ENCODE data around the gene RRN3.
"Not testable (repeated sequence)": the region's sequence is repeated elsewhere in the genome, so short reads cannot be mapped to it uniquely, and the experiment has no call there.

RRN3 gene

DNA sequence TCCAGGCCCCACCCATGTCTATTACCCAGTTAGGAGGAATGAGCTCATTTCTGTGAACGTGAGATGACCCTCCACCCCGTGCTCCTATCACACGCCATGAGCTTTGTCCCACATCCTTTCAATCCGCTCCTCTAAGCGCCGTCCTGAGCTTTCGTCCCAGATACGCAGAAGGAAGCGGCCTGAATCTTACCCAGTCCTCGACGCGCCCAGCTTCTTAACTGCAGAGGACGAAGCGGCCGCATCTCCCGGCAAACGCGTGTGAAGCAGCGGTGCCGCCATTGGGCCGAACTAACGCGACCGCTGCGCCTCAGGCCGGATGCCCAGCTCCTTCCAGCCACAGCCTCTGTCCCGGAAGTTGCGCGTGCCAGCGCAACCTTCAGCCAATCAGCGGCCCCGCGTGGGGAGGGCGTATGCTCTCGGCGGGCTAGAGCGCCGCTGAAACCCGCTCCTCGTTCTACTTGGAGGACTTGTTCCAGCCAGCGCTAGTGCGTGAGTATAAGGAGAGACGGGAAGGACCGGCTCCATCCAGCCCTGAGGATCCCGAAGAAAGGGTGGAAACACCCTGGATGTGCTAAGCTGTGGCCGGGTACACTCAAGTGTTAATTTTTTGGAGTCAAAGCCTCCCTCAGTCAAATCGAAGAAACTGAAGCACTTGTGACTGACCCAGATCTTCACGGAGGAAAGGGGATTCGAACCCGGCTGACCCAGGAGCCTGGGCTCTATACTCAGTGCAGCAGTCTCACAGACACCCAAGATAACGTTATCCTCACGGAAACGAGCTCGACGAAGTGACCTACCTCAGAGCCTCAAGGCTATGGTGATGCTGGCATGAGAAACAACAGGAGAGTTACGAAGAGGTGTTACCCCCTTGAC lies at the start of gene RRN3:
Gene RRN3 (minus strand): TSS at position 318 of the 873 bp plus-strand sequence. CDS start 39 bp downstream, at position 279.
- DNase-seq (ENCODE audit: low spot score): peak; percentile 61

- DNase-seq (ENCODE audit: low spot score): not testable (repeated sequence)
These were observed 49.6 kb upstream of the RRN3 start for GRCh38 chr16:15143601-15144091.

- not testable (repeated sequence) for DNase-seq (ENCODE audit: low spot score)
These were observed 49.0 kb upstream of the RRN3 start for GRCh38 chr16:15142891-15143600.

DNA sequence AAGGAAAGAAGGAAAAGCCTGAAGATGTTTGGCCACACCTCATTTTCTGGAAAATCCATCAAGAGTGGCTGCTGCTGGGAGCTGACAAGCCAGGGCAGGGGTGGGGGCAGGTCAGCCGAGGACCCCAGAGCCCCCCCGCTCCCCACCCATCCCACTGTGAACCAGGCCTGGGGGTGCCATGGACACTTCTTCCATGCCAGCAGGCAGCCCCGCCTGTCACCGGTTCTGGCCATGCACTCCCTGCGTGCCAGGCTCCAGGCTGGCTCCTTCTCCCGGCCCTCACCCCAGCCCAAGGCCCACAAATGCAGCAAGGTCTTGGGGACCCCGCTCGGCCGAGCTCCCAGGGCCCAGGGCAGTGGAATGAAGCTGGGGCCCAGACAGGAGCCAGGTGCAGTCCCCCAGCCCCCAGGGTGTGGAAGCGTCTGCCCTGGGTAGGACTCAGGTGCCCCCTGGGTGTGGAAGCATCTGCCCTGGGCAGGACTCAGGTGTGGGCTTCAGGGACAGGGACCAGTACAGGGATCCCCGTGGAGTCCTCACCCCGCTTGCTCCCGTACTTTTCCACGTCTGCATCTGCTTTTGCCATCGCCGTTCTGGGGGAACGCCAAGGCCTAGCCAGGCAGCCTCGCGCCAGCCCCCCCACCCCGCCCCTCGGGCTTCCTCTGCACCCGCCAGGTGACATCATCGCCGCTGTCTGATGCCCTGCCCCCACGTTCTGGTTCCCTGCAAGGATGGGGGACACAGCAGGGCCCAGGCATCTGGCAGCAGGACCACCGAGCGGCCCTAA lies 48.2 kb upstream of the RRN3 start:
- DNase-seq (ENCODE audit: low spot score): not testable (repeated sequence)

DNA sequence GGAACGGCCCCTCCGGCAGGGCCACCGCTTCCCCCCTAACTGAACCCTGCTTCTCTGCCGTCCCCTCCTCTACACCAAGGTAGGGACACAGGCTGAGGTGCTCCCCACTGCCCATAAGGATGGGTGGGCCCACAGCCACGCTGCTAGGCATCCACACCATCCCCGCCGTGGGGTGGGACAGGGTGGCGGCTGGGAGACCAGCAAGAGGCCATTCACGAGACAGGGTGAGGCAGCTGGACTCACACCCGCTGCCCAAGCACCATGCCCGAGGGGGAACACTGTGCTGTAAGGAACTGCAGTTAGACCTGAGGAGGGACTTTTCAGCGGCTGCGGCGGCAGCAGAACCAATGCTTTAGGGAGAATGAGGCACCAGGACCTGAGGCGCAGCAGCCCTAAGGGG lies 47.5 kb upstream of the RRN3 start:
- DNase-seq (ENCODE audit: low spot score): no peak

DNA sequence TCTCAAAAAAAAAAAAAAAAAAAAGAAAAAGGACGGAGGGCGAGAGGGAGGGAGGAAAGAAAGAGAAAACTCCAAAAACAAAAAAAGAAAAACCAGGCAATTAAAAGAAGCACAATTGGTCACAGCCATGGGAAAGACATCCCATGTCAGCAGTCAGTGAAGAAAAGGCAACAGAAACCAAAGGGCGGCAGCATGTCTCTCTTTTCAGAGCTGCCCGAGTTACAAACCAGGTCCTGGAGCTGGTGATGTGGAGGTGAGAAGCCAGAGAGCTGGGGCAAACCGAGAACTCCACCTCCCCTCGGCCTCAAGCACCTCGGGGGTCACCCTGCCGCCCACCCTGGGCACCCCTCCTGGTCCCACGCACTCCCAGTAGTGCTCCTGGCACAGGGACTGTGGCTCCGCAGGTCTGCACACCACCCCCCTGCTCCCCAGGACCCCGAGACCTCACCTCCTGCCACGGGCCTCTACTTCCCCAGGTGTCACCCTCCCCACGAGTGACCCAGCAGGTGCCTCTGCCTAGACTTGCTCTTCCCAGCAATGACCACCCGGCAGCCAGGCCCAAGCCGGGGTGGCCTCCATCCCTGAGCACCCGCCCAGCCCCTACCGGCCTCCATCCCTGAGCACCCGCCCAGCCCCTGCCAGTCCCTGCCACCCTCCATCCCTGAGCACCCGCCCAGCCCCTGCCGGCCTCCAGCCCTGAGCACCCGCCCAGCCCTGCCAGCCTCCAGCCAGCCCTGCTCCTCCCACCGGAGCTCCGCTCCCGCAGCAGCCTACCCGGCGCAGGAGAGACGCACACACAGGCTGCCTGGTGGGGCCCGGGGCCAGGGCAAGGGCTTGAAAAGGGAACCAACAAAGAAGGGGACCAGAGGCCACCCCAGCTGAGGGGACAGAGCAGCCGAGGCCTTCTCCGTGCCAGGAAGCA lies 46.6 kb upstream of the RRN3 start:
- not testable (repeated sequence) for DNase-seq (ENCODE audit: low spot score)

DNA sequence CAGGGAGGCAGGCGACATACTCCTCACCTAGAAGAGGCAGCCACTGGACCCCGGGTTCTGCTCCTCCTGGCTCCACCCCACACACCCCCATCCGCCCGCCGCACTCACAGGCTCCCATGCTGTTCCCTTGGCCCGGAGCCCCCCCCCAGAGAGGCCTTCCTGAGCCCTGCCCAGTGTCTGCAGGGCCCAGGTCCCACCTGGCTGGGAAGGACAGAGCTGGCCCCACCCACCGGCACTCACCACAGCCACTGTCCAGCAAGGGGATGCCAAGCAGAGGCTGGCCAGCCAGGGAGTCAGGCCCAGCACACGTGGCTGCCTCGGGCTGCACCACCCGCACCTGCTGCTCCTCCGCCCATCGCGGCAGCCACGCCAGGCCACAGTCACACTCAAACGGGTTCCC lies 43.4 kb upstream of the RRN3 start:
- DNase-seq (ENCODE audit: low spot score): not testable (repeated sequence)

GRCh38 chr16:15135483-15136360 lies 41.6 kb upstream of the RRN3 start:
- not testable (repeated sequence) for DNase-seq (ENCODE audit: low spot score)

- DNase-seq (ENCODE audit: low spot score): not testable (repeated sequence)
These were observed 40.8 kb upstream of the RRN3 start for GRCh38 chr16:15134752-15135482.

DNA sequence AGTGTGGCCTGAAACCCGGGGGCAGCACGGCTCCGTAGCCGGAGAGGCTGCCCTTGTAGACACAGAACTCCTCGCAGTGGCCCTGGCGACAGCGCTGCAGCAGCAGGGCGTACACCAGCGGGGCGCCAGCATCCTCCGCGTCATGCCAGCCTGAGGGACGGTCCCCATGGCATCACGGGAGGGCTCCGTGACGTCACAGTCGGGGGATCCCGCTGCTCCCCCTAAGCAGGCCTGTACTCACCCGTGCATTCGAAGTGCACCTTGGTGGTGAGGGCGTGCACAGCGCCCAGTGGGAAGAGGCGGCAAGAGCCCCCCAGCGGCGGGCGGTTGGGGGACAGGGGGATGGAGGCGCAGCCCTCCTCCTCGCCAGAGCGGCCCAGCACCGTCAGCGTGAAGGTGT lies 39.5 kb upstream of the RRN3 start:
- DNase-seq (ENCODE audit: low spot score): not testable (repeated sequence)

GRCh38 chr16:15132719-15133428 lies 38.8 kb upstream of the RRN3 start:
- DNase-seq (ENCODE audit: low spot score): not testable (repeated sequence)

DNA sequence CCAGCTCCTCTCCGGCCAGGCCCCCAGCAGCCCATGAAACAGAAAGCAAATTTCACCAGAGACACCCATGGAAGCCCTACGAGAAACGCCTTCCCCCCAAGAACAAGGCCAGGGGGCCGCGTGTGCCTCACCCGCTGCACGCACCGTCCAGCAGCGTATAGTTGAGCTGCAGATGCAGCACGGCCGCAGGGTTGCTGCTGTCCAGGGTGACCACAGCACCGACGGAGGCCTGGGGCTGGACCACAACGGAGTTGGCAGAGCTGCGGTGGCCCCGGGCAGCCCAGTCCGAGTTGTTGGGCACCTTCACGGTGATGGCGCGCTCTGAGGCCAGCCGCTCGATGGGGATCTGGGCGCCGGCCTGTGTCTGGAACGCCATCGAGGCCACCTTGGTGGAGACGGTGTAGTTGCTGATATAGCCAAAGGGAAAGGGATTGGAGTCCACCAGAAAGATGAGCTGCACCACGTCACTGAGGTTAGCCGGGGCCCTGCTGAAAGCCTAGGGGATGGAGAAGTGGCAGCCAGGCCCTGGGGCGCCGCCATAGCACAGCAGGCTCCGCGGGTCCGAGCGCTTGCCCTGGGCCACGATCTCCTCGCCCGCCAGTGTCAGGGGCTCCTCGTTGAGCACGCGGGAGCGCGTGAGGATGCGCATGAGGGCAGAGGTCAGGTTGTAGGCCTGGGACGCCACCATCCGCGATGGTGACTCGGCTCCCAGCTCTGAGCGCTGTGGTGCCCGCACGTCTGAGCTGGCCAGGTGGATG lies 37.0 kb upstream of the RRN3 start:
- DNase-seq (ENCODE audit: low spot score): not testable (repeated sequence)

DNA sequence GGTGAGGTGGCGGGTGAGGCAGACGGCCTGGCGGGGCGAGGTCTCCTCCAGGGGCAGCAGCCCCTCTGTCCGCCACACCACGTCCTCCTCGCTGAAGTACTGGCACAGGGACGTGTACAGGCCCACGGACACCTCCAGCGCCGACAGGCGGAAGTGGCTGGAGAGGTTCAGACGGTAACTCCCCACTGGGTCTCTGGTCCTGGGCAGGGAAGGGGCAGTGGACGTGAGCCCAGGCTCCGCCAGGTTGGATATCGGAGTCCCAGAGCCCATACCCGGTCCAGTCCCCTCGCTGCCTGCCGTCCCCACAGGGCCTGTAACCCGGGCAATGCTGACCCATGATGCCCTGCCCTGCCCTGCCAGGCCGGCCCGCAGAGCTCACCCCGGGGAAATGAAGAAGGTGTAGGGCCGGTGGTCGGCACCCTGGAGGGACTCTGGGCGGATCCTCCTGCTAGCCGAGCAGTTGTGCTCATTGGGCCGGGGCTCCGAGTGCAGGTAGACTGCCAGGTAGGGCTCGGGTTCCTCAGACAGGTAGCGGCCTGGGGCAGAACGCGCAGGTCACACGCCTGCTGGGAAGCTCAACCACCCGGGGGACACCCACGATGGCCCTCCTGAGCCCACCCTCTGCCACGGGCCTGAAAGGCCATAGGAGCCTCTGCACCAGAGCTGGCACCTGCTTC lies 36.3 kb upstream of the RRN3 start:
- DNase-seq (ENCODE audit: low spot score): not testable (repeated sequence)

DNA sequence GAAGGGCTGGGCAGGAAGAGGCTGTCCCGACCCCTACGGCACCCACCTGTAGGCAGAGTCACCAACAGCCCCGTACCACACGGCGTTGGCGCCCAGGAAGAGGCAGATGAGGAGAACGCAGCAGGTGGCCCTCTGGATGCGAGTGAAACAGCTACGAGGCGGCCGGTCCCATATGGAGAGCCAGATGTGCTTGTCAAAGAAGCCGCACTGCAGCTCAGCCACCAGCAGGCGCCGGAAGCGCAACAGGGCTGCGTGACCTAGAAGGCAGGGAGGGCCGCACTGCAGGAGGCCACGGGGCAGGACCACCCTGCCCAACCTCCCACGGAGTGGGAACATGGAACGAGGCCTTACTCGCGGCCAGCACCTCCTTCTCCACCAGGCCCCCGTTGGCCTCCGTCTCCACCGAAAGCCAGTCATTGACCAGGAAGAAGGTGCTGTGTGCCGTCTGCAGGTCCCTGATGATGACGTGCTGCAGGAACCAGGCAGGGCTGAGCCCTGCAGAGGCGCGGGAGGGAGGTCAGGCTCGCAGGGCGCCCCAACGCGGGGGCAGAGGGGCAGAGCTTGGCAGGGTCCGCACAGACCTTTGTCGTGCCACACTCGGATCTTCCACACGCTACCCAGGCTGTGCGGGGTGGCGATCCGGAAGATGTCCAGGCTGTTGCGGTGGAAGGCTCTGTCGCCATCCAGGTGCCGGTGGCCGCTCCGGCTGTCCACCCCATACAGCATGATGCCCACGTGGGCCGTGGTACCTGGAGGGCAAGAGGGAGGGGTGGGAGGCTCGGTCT lies 33.8 kb upstream of the RRN3 start:
- not testable (repeated sequence) for DNase-seq (ENCODE audit: low spot score)

DNA sequence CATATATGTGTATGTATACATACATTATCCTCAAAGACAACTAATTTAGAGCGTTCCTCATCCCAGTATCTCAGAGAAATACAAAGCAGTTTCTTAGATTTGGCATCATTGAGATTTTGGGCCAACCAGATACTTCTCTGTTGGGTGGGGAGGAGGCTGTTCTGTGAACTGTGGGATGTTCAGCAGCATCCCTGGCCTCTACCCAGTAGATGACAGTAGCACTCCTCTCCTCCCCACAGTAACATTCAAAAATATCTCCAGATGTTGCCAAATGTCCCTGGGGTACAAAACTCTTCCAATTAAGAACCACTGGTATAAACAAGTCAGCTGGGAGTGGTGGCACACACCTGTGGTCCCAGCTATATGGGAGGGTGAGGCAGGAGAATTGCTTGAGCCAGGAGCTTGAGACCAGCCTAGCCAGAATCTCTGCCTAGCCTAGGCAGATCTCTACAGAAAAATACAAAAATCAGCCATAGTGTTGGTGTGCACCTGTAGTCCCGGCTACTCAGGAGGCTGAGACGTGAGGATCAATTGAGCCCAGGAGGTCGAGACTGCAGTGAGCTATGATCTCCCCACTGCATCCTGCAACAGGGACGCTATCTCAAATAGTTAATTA lies 6.4 kb upstream of the RRN3 start:
- DNase-seq (ENCODE audit: low spot score): not testable (repeated sequence)

GRCh38 chr16:15099366-15099909 lies 5.4 kb upstream of the RRN3 start:
- not testable (repeated sequence) for DNase-seq (ENCODE audit: low spot score)
